ENCODE measurements around the gene PCOLCE2.

DNA sequence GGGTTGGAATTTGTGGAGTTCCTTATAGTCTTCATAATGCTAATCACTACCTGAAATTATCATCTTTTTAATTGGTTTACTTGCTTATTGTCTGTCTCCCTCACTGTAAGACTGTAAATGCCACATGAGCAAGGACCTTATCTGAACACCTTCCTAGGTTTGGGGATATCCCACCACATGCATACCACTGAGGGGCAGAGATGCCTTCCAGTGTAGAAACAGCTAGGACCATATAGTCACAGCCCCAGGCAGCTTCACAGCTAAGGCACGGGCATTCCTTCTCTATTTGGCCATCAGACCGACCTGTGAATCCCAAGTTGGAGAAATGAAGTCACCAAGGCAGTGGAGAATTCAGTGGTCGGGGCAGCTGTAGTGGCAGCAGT, 46.0 kb upstream of the PCOLCE2 start:
- TF ChIP-seq, protein P1, sequence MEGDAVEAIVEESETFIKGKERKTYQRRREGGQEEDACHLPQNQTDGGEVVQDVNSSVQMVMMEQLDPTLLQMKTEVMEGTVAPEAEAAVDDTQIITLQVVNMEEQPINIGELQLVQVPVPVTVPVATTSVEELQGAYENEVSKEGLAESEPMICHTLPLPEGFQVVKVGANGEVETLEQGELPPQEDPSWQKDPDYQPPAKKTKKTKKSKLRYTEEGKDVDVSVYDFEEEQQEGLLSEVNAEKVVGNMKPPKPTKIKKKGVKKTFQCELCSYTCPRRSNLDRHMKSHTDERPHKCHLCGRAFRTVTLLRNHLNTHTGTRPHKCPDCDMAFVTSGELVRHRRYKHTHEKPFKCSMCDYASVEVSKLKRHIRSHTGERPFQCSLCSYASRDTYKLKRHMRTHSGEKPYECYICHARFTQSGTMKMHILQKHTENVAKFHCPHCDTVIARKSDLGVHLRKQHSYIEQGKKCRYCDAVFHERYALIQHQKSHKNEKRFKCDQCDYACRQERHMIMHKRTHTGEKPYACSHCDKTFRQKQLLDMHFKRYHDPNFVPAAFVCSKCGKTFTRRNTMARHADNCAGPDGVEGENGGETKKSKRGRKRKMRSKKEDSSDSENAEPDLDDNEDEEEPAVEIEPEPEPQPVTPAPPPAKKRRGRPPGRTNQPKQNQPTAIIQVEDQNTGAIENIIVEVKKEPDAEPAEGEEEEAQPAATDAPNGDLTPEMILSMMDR (IDR thresholded peaks at IDR 0.05): no peak
- TF ChIP-seq POLR2AphosphoS5 (IDR thresholded peaks at IDR 0.05; ENCODE audit: low read depth, low read length) (no peak), SIN3A (IDR thresholded peaks at IDR 0.05; ENCODE audit: borderline replicate concordance, insufficient read depth, low read depth, low read length) (no peak)
- TF ChIP-seq, protein P2, sequence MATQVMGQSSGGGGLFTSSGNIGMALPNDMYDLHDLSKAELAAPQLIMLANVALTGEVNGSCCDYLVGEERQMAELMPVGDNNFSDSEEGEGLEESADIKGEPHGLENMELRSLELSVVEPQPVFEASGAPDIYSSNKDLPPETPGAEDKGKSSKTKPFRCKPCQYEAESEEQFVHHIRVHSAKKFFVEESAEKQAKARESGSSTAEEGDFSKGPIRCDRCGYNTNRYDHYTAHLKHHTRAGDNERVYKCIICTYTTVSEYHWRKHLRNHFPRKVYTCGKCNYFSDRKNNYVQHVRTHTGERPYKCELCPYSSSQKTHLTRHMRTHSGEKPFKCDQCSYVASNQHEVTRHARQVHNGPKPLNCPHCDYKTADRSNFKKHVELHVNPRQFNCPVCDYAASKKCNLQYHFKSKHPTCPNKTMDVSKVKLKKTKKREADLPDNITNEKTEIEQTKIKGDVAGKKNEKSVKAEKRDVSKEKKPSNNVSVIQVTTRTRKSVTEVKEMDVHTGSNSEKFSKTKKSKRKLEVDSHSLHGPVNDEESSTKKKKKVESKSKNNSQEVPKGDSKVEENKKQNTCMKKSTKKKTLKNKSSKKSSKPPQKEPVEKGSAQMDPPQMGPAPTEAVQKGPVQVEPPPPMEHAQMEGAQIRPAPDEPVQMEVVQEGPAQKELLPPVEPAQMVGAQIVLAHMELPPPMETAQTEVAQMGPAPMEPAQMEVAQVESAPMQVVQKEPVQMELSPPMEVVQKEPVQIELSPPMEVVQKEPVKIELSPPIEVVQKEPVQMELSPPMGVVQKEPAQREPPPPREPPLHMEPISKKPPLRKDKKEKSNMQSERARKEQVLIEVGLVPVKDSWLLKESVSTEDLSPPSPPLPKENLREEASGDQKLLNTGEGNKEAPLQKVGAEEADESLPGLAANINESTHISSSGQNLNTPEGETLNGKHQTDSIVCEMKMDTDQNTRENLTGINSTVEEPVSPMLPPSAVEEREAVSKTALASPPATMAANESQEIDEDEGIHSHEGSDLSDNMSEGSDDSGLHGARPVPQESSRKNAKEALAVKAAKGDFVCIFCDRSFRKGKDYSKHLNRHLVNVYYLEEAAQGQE (IDR thresholded peaks at IDR 0.05; ENCODE audit: insufficient read depth in 1 of 2, low read depth in 2 of 2, low read length in 1 of 2): no peak
